Stimulated activated CD8-positive, alpha-beta memory T cell treated with anti-CD3 and anti-CD28 coated beads, Interleukin-7, amount 100 ng/mL, for 24 hours (primary cell): ENCODE measurements around the gene PEX11B.
A peak's percentile ranks its signal among the peaks of the same experiment; 100 is the strongest.

Experiments used
- DNase-seq: peaks from one replicate; pipeline ENCODE4 v3.0.0-alpha.2; 2020; ENCODE audit warnings: low read depth

The PEX11B gene

GRCh38 chr1:145906954-145907753 lies 11.4 kb downstream of the PEX11B start:
- DNase-seq: no peak

- DNase-seq: no peak
Observed at GRCh38 chr1:145901312-145902021, 17.1 kb downstream of the PEX11B start.

- DNase-seq: no peak
Observed at GRCh38 chr1:145898756-145899155, 19.8 kb downstream of the PEX11B start.

GRCh38 chr1:145897969-145898368 lies 20.5 kb downstream of the PEX11B start:
- DNase-seq: no peak

- no peak for DNase-seq
Observed at GRCh38 chr1:145895471-145895870, 23.0 kb downstream of the PEX11B start.

- no peak for DNase-seq
Observed at GRCh38 chr1:145893306-145894055, 25.0 kb downstream of the PEX11B start.

GRCh38 chr1:145892486-145893087 lies 25.9 kb downstream of the PEX11B start:
- DNase-seq: no peak

GRCh38 chr1:145891587-145892485 lies 26.7 kb downstream of the PEX11B start:
- DNase-seq: peak; percentile 31

GRCh38 chr1:145891143-145891542 lies 27.4 kb downstream of the PEX11B start:
- DNase-seq: no peak

GRCh38 chr1:145889722-145890121 lies 28.8 kb downstream of the PEX11B start:
- no peak for DNase-seq

- DNase-seq: no peak
Observed at GRCh38 chr1:145887631-145888030, 30.9 kb downstream of the PEX11B start.

- no peak for DNase-seq
Observed at GRCh38 chr1:145886816-145887215, 31.7 kb downstream of the PEX11B start.

- no peak for DNase-seq
Observed at GRCh38 chr1:145886390-145886789, 32.1 kb downstream of the PEX11B start.

- peak; percentile 80 for DNase-seq
Observed at GRCh38 chr1:145885738-145886287, 32.7 kb downstream of the PEX11B start, which contains the start of gene ANKRD35. TSS of gene ANKRD35 (minus strand) at chr1:145885866. CDS start at chr1:145885758, 108 bp downstream.

GRCh38 chr1:145884675-145885074 lies 33.8 kb downstream of the PEX11B start:
- DNase-seq: no peak

GRCh38 chr1:145879775-145880174 lies 38.7 kb downstream of the PEX11B start:
- no peak for DNase-seq

GRCh38 chr1:145878724-145879123 lies 39.8 kb downstream of the PEX11B start:
- DNase-seq: no peak

- no peak for DNase-seq
Observed at GRCh38 chr1:145877923-145878486, 40.5 kb downstream of the PEX11B start.

- DNase-seq: no peak
Observed at GRCh38 chr1:145874646-145875045, 43.9 kb downstream of the PEX11B start.
